H1 (cell line): ENCODE data around the gene INPP4A. TPM values are rescaled to one million over a fixed set of nuclear protein-coding genes. Genes with fewer than 3 reads are reported as not detected.

ENCODE experiments used
- CTCF ChIA-PET: fragments of 300-600 bp; sonication (Branson Sonifier 250); formaldehyde crosslinking; loops from one replicate; lab custom pipeline; 2021; ENCODE audit not compliant: partially characterized antibody; lab: Charles Lee
- POLR2A ChIA-PET: fragments of 300-600 bp; sonication (Branson Sonifier 250); formaldehyde crosslinking; loops from one replicate; lab custom pipeline; 2021; ENCODE audit warnings: inconsistent platforms; ENCODE audit not compliant: partially characterized antibody; lab: Charles Lee
- DNase-seq, 2 experiments: peaks; one replicate each; pipeline versions ENCODE4 v3.0.0 to v3.0.0-alpha.2; 2010 to 2022; ENCODE audit warnings: low spot score in 2 of 2, low read depth in 1 of 2, mixed read lengths in 1 of 2
- FAIRE-seq: peaks from 2 replicates; lab custom pipeline; 2011; peaks lifted over from hg19 to GRCh38; lab: Jason Lieb, UNC
- H2AFZ ChIP-seq: 2 replicates; pipeline ENCODE4 v1.8.1; 2012; ENCODE audit warnings: low read length, inconsistent platforms
- H2AK5ac ChIP-seq: 2 replicates; pipeline ENCODE4 v1.6.1; 2013; ENCODE audit warnings: low read depth, low read length
- H2BK120ac ChIP-seq: replicated peaks from 2 replicates; pipeline ENCODE3; 2013; ENCODE audit warnings: low read depth, low read length, inconsistent platforms
- H2BK12ac ChIP-seq: 2 replicates; pipeline ENCODE4 v1.6.1; 2013; ENCODE audit warnings: low read depth, low read length
- H2BK15ac ChIP-seq: 2 replicates; pipeline ENCODE4 v1.6.1; 2013; ENCODE audit warnings: low read length
- H2BK20ac ChIP-seq: 2 replicates; pipeline ENCODE4 v1.6.1; 2013; ENCODE audit warnings: low read length
- H2BK5ac ChIP-seq: 2 replicates; pipeline ENCODE4 v1.6.1; 2013; ENCODE audit warnings: low read depth, low read length
- H3K14ac ChIP-seq: 2 replicates; pipeline ENCODE4 v1.6.1; 2013; ENCODE audit warnings: inconsistent platforms; ENCODE audit not compliant: insufficient read length
- H3K18ac ChIP-seq: 2 replicates; pipeline ENCODE4 v1.6.1; 2013; ENCODE audit warnings: low read length; ENCODE audit errors: extremely low read depth
- H3K23ac ChIP-seq: 2 replicates; pipeline ENCODE4 v1.6.1; 2013; ENCODE audit warnings: inconsistent platforms; ENCODE audit not compliant: insufficient read length
- H3K23me2 ChIP-seq: 2 replicates; pipeline ENCODE4 v1.6.1; 2013; ENCODE audit warnings: low read depth, low read length
- H3K27ac ChIP-seq: 2 replicates; pipeline ENCODE4 v1.6.1; 2011; ENCODE audit warnings: low read depth, low read length, inconsistent platforms
- H3K27me3 ChIP-seq, 4 experiments: replicated peaks in 1 of 4; 1 replicate in 1 of 4; 2 replicates in 3 of 4; pipeline versions ENCODE4 v1.6.1 to v1.8.1; 2011 to 2013; ENCODE audit warnings: low read length in 3 of 4, mild to moderate bottlenecking in 3 of 4, inconsistent platforms in 2 of 4, mixed read lengths in 2 of 4, moderate library complexity in 1 of 4; ENCODE audit not compliant: control insufficient read depth in 3 of 4, insufficient read depth in 3 of 4; ENCODE audit errors: extremely low read depth in 1 of 4
- H3K36me3 ChIP-seq, 4 experiments: 2 replicates each; pipeline versions ENCODE4 v1.6.1 to v1.8.1; 2011 to 2013; ENCODE audit warnings: mild to moderate bottlenecking in 4 of 4, low read length in 3 of 4, moderate library complexity in 2 of 4, control low read depth in 1 of 4, inconsistent platforms in 1 of 4; ENCODE audit not compliant: insufficient read depth in 4 of 4, control insufficient read depth in 2 of 4
- H3K4ac ChIP-seq: replicated peaks from 2 replicates; pipeline ENCODE3; 2013; ENCODE audit warnings: low read length, low read depth, mixed read lengths, inconsistent platforms; ENCODE audit not compliant: insufficient read length
- H3K4me1 ChIP-seq, 4 experiments: replicated peaks in 1 of 4; 1 replicate in 1 of 4; 2 replicates in 3 of 4; pipeline versions ENCODE4 v1.6.1 to v1.8.1; 2011 to 2013; ENCODE audit warnings: low read length in 3 of 4, inconsistent platforms in 2 of 4, mixed read lengths in 1 of 4; ENCODE audit not compliant: insufficient read depth in 4 of 4, control insufficient read depth in 3 of 4
- H3K4me2 ChIP-seq, 2 experiments: 2 replicates each; pipeline versions ENCODE4 v1.6.1 to v1.8.1; 2011 to 2013; ENCODE audit warnings: low read depth in 2 of 2, low read length in 2 of 2, control low read depth in 1 of 2, inconsistent platforms in 1 of 2, mild to moderate bottlenecking in 1 of 2; ENCODE audit not compliant: insufficient read depth in 1 of 2
- H3K4me3 ChIP-seq, 4 experiments: fragments of 200-600, 300-600 bp in 1 of 4; sonication (generic), shearing (Covaris generic), sonication (Bioruptor Twin) in 1 of 4; 2 replicates each; pipeline versions ENCODE4 v1.5.1 to v1.8.1; 2011 to 2016; ENCODE audit warnings: low read length in 4 of 4, low read depth in 3 of 4, control low read depth in 2 of 4, inconsistent platforms in 2 of 4, mild to moderate bottlenecking in 2 of 4, mixed read lengths in 1 of 4, moderate library complexity in 1 of 4; ENCODE audit not compliant: insufficient read depth in 2 of 4; ENCODE audit errors: extremely low read depth in 1 of 4
- H3K56ac ChIP-seq: replicated peaks from 2 replicates; pipeline ENCODE3; 2013; ENCODE audit warnings: low read depth, mild to moderate bottlenecking, mixed read lengths, low read length, inconsistent platforms; ENCODE audit not compliant: insufficient read length
- H3K79me1 ChIP-seq: 2 replicates; pipeline ENCODE4 v1.6.1; 2013; ENCODE audit warnings: low read depth, low read length, control low read depth
- H3K79me2 ChIP-seq, 2 experiments: 2 replicates each; pipeline versions ENCODE4 v1.6.1 to v1.8.1; 2012 to 2013; ENCODE audit warnings: low read length in 2 of 2, mild to moderate bottlenecking in 2 of 2, inconsistent platforms in 1 of 2; ENCODE audit not compliant: insufficient read depth in 2 of 2, control insufficient read depth in 1 of 2
- H3K9ac ChIP-seq, 4 experiments: replicated peaks in 1 of 4; 1 replicate in 1 of 4; 2 replicates in 3 of 4; pipeline versions ENCODE4 v1.6.1 to v1.8.1; 2011 to 2013; ENCODE audit warnings: low read depth in 3 of 4, low read length in 3 of 4, control low read depth in 2 of 4, mild to moderate bottlenecking in 2 of 4, moderate library complexity in 2 of 4, inconsistent platforms in 1 of 4; ENCODE audit errors: extremely low read depth in 1 of 4
- H3K9me3 ChIP-seq, 2 experiments: 2 replicates each; pipeline versions ENCODE4 v1.6.1 to v1.8.1; 2012 to 2013; ENCODE audit warnings: mild to moderate bottlenecking in 2 of 2, moderate library complexity in 2 of 2, control low read depth in 1 of 2, inconsistent platforms in 1 of 2, low read depth in 1 of 2, low read length in 1 of 2, mixed read lengths in 1 of 2; ENCODE audit not compliant: insufficient read depth in 2 of 2
- H4K20me1 ChIP-seq, 2 experiments: replicated peaks in 1 of 2; 2 replicates each; pipeline versions ENCODE3 to v1.8.1; 2011 to 2013; ENCODE audit warnings: inconsistent platforms in 2 of 2, low read length in 2 of 2, mild to moderate bottlenecking in 1 of 2; ENCODE audit not compliant: insufficient read depth in 2 of 2, control insufficient read depth in 1 of 2
- H4K5ac ChIP-seq: 2 replicates; pipeline ENCODE4 v1.6.1; 2013; ENCODE audit warnings: low read length, low read depth, mixed read lengths, inconsistent platforms; ENCODE audit not compliant: insufficient read length
- H4K8ac ChIP-seq: 2 replicates; pipeline ENCODE4 v1.8.0; 2013; ENCODE audit warnings: mild to moderate bottlenecking, moderate library complexity, low read length, inconsistent platforms; ENCODE audit not compliant: insufficient read depth; ENCODE audit errors: extremely low read depth
- H4K91ac ChIP-seq: replicated peaks from 2 replicates; pipeline ENCODE3; 2013; ENCODE audit warnings: low read length, mixed read lengths, inconsistent platforms; ENCODE audit not compliant: insufficient read length
- JUN ChIP-seq: IDR thresholded peaks from 2 replicates; pipeline ENCODE4 v1.6.1; 2011; ENCODE audit warnings: low read depth, mild to moderate bottlenecking, improper control_type of control experiment, low read length
- JUND ChIP-seq: IDR thresholded peaks from 2 replicates; pipeline ENCODE4 v1.6.1; 2011; ENCODE audit warnings: mild to moderate bottlenecking, improper control_type of control experiment, low read length
- KDM1A ChIP-seq: fragments of 200-600, 300-600 bp; sonication (generic); IDR thresholded peaks from 2 replicates; pipeline ENCODE4 v1.7.1; 2016; ENCODE audit warnings: mild to moderate bottlenecking, low read length, borderline replicate concordance
- RNF2 ChIP-seq: fragments of 200-900, 300-1000 bp; sonication (generic); IDR thresholded peaks from 2 replicates; pipeline ENCODE4 v1.7.1; 2016; ENCODE audit warnings: borderline replicate concordance, low read depth, mild to moderate bottlenecking, antibody characterized with exemption, low read length; ENCODE audit not compliant: poor library complexity, severe bottlenecking; ENCODE audit errors: missing control alignments
- WGBS, 2 experiments: shearing (Covaris generic) in 1 of 2; methylation state at CpG; one replicate each; pipeline versions ENCODE4 v1.1.6 to v1.1.7; 2013 to 2015; ENCODE audit warnings: low lambda C conversion rate in 2 of 2, mixed read lengths in 2 of 2, inconsistent platforms in 1 of 2, low coverage in 1 of 2, missing lambda C conversion rate in 1 of 2; ENCODE audit not compliant: insufficient replicate concordance in 2 of 2, insufficient coverage in 1 of 2, insufficient read length in 1 of 2; ENCODE audit errors: extremely low coverage in 1 of 2, missing lambda C conversion rate in 1 of 2; 5-methylcytosine and 5-hydroxymethylcytosine counted together
- polyA plus RNA-seq, 7 experiments: library from polyadenylated mRNA; depleted of rRNA in 3 of 7; stranded (reverse) in 5 of 7; unstranded in 2 of 7; fragments of >200 nt in 5 of 7; fragments of 200-250 nt in 2 of 7; gene quantifications; 1 replicate in 5 of 7; 2 replicates in 1 of 7; 4 replicates in 1 of 7; pipeline versions ENCODE4 v1.2.1 to v1.2.3, GENCODE V29; 2011 to 2013; ENCODE audit warnings: missing spikeins in 2 of 7, mixed read lengths in 2 of 7
- total RNA-seq: library from RNA; stranded (reverse); fragmentation: NEBNext Ultra II Directional; extraction: Animal tissue kit (Norgen Biotek cat#: 25700); gene quantifications from 2 replicates; pipeline ENCODE4 v1.2.1, GENCODE V29; 2021

The INPP4A gene
- total and polyA plus RNA-seq, 2 of the 8 experiments (the other 6 are each of a cell fraction or from before 2014, with no cell fraction given): 25.6 to 34.3 TPM

- Histone ChIP-seq H3K79me2 (no peaks in the 10 kb centered on the region), H2BK5ac (no peak overlapping the region), H3K79me1 (no peaks in the 10 kb centered on the region), H3K56ac (no peak overlapping the region), H3K14ac (no peak overlapping the region), H3K23me2 (no peaks in the 10 kb centered on the region), H3K27me3 (no peaks in the 10 kb centered on the region), H3K4me3 (no peak overlapping the region), H3K23ac (no peak overlapping the region), H3K9ac (no peak overlapping the region), H3K4me1 (no peaks in the 10 kb centered on the region), H4K8ac (no peak overlapping the region), H2AFZ (no peak overlapping the region), H3K4ac (no peak overlapping the region), H2BK120ac (no peak overlapping the region), H3K27ac (no peak overlapping the region), H2AK5ac (no peak overlapping the region), H4K5ac (no peak overlapping the region), H3K18ac (no peak overlapping the region), H3K4me2 (no peak overlapping the region), H3K36me3 (peaks cover 7 to 45% (median 28%) of the 10 kb centered on the region in 4 experiments; a peak in 7 of 8 replicates), H4K91ac (no peak overlapping the region), H3K9me3 (no peaks in the 10 kb centered on the region), H2BK12ac (no peak overlapping the region), H4K20me1 (peaks cover 0 to 4% of the 10 kb centered on the region in 2 experiments), H2BK20ac (no peak overlapping the region), H2BK15ac (no peak overlapping the region)
- ChIA-PET POLR2A (no interaction called here), CTCF (interaction anchor here (1.0 to 1.8 kb wide), 4 partner anchors 10 to 144 kb away, joined by 3 to 10 read pairs (median 4); no protein-coding TSS in a partner anchor)
- no peak for FAIRE-seq
- DNase-seq: no peak
- WGBS, 2 experiments: 84% methylated on average over 3 of the region's 3 CpGs; no CpG with 5 or more reads in 1 of the 2 experiments
- TF ChIP-seq KDM1A (no peak), RNF2 (no peak), JUN (no peak), JUND (no peak)
These were observed 114.9 kb downstream of the INPP4A start for GRCh38 chr2:98559581-98559980.
